Measurements from ENCODE around the gene VRK1.

- TF ChIP-seq SMAD4 (CRISPR knock-in tag; IDR thresholded peaks at IDR 0.05) (no peak), ATF1 (CRISPR knock-in tag; IDR thresholded peaks at IDR 0.05) (no peak), TEAD4 (CRISPR knock-in tag; IDR thresholded peaks at IDR 0.05) (no peak), CTCF (IDR thresholded peaks at IDR 0.05) (no peak), MAX (CRISPR knock-in tag; IDR thresholded peaks at IDR 0.05) (no peak), IRF1 (CRISPR knock-in tag; IDR thresholded peaks at IDR 0.05) (no peak)
Measured at GRCh38 chr14:96851694-96852381, 54.7 kb downstream of the VRK1 start.

All from WTC11 (cell line).